ENCODE measurements around the gene SLC25A29. TPM values are rescaled to one million over a fixed set of nuclear protein-coding genes. Genes with fewer than 3 reads are reported as not detected.

SLC25A29 gene
- total RNA-seq, 1 experiment from 2014 or later: 50.5 TPM

GRCh38 chr14:100256339-100256895, 49.8 kb downstream of the SLC25A29 start:
- in situ Hi-C loops (cut with HindIII; ENCODE audit: low sequenced_read_pairs): no loop called here
- no peak for DNase-seq (ENCODE audit: low spot score)

GRCh38 chr14:100252684-100253083, 53.6 kb downstream of the SLC25A29 start:
- in situ Hi-C loops (cut with HindIII; ENCODE audit: low sequenced_read_pairs): no loop called here
- DNase-seq (ENCODE audit: low spot score): no peak

GRCh38 chr14:100250732-100251465, 55.3 kb downstream of the SLC25A29 start:
- DNase-seq (ENCODE audit: low spot score): no peak
- in situ Hi-C loops (cut with HindIII; ENCODE audit: low sequenced_read_pairs): no loop called here

GRCh38 chr14:100246809-100247428, 59.3 kb downstream of the SLC25A29 start:
- DNase-seq (ENCODE audit: low spot score): peak; percentile 84
- in situ Hi-C loops (cut with HindIII; ENCODE audit: low sequenced_read_pairs): no loop called here

- DNase-seq (ENCODE audit: low spot score): no peak
- in situ Hi-C loops (cut with HindIII; ENCODE audit: low sequenced_read_pairs): no loop called here
Measured at GRCh38 chr14:100243020-100243419, 63.2 kb downstream of the SLC25A29 start.

GRCh38 chr14:100241279-100241678, 65.0 kb downstream of the SLC25A29 start:
- peak; percentile 31 for DNase-seq (ENCODE audit: low spot score)
- in situ Hi-C loops (cut with HindIII; ENCODE audit: low sequenced_read_pairs): no loop called here

Other genes with a start within 250 kb of the SLC25A29 start
- gene EVL, start 241.0 kb downstream of the SLC25A29 start, total RNA-seq (2014; rRNA removed; shearing (Covaris generic)): 38.1 and 53.8 TPM in 2 replicates
- gene DEGS2, start 146.8 kb downstream of the SLC25A29 start, total RNA-seq (2014; rRNA removed; shearing (Covaris generic)): 0.95 and 5.0 TPM in 2 replicates
- gene YY1, start 67.3 kb downstream of the SLC25A29 start, total RNA-seq (2014; rRNA removed; shearing (Covaris generic)): 60.4 and 70.4 TPM in 2 replicates
- gene SLC25A47, start 16.9 kb upstream of the SLC25A29 start, total RNA-seq (2014; rRNA removed; shearing (Covaris generic)): 0.06 TPM in 1 of 2 replicates, not detected in the other
- 4.6 and 19.8 TPM in 2 replicates for gene WDR25, start 70.0 kb upstream of the SLC25A29 start, total RNA-seq (2014; rRNA removed; shearing (Covaris generic))